B cell (primary cell): Measurements from ENCODE around the gene DCAF7. TPM values are rescaled to one million over a fixed set of nuclear protein-coding genes. Genes with fewer than 3 reads are reported as not detected.

Experiments used
- ATAC-seq: fragments of 200-7000 bp; cut with Tn5 transposase; one replicate; pipeline ENCODE4 v1.10.0; 2021; ENCODE audit warnings: low read depth, mild to moderate bottlenecking, moderate number of reproducible peaks, moderate library complexity
- CTCF ChIA-PET: fragments of 350-600 bp; sonication (Branson Sonifier 250); formaldehyde crosslinking; loops from one replicate; lab custom pipeline; 2021; ENCODE audit warnings: antibody characterized with exemption, inconsistent platforms; lab: Charles Lee
- POLR2A ChIA-PET: fragments of 350-600 bp; sonication (Branson Sonifier 250); formaldehyde crosslinking; loops from one replicate; lab custom pipeline; 2021; ENCODE audit warnings: antibody characterized with exemption; lab: Charles Lee
- DNase-seq: peaks from one replicate; pipeline ENCODE4 v3.0.0; 2013
- H2AFZ ChIP-seq: 2 replicates; pipeline ENCODE4 v1.6.1; 2012; ENCODE audit warnings: mild to moderate bottlenecking, low read depth, low read length; ENCODE audit not compliant: insufficient read depth, poor library complexity, severe bottlenecking
- H3K27ac ChIP-seq, 2 donors: 1 replicate in 1 of 2; 2 replicates in 1 of 2; pipeline ENCODE4 v1.5.1; 2012 to 2013; ENCODE audit warnings: low read length in 2 of 2, mild to moderate bottlenecking in 2 of 2, moderate library complexity in 1 of 2
- H3K27me3 ChIP-seq, 4 experiments: fragments of 200-600 bp in 1 of 4; sonication (generic) in 1 of 4; replicated peaks in 1 of 4; 1 replicate in 2 of 4; 2 replicates in 2 of 4; pipeline versions ENCODE4 v1.6.1 to v1.7.0; 2013 to 2016; ENCODE audit warnings: low read length in 3 of 4, mild to moderate bottlenecking in 2 of 4, mixed read lengths in 1 of 4, moderate library complexity in 1 of 4; ENCODE audit not compliant: insufficient read depth in 4 of 4, control insufficient read depth in 3 of 4; ENCODE audit errors: control extremely low read depth in 1 of 4
- H3K36me3 ChIP-seq, 2 experiments: replicated peaks in 1 of 2; 1 replicate in 1 of 2; 2 replicates in 1 of 2; pipeline versions ENCODE4 v1.6.1 to v1.7.1; 2013; ENCODE audit warnings: low read length in 1 of 2; ENCODE audit not compliant: insufficient read depth in 2 of 2, control insufficient read depth in 1 of 2; ENCODE audit errors: control extremely low read depth in 1 of 2, extremely low read depth in 1 of 2
- H3K4me1 ChIP-seq, 2 donors: fragments of 200-600 bp in 1 of 2; sonication (generic) in 1 of 2; 1 replicate in 1 of 2; 2 replicates in 1 of 2; pipeline versions ENCODE4 v1.5.1 to v1.6.1; 2013 to 2017; ENCODE audit warnings: low read length in 2 of 2; ENCODE audit not compliant: control insufficient read depth in 2 of 2, insufficient read depth in 2 of 2
- H3K4me2 ChIP-seq: replicated peaks from 2 replicates; pipeline ENCODE3; 2012; ENCODE audit warnings: mild to moderate bottlenecking, low read depth, low read length; ENCODE audit not compliant: poor library complexity, severe bottlenecking
- H3K4me3 ChIP-seq, 5 experiments: fragments of 200-600 bp in 1 of 5; sonication (generic) in 1 of 5; 1 replicate in 3 of 5; 2 replicates in 2 of 5; pipeline versions ENCODE4 v1.5.1 to v1.7.0; 2011 to 2016; ENCODE audit warnings: low read length in 4 of 5, mild to moderate bottlenecking in 4 of 5, low read depth in 2 of 5, control low read depth in 1 of 5, moderate library complexity in 1 of 5; ENCODE audit not compliant: insufficient read depth in 1 of 5; ENCODE audit errors: control extremely low read depth in 1 of 5, extremely low read depth in 1 of 5
- H3K79me2 ChIP-seq: fragments of 200-600 bp; sonication (generic); one replicate; pipeline ENCODE4 v1.6.0; 2016; ENCODE audit warnings: low read length; ENCODE audit not compliant: control insufficient read depth, insufficient read depth
- H3K9ac ChIP-seq: fragments of 200-600 bp; sonication (generic); 2 replicates; pipeline ENCODE4 v1.6.1; 2017; ENCODE audit warnings: mild to moderate bottlenecking, low read length, moderate library complexity
- H3K9me3 ChIP-seq, 3 donors: one replicate each; pipeline versions ENCODE4 v1.6.1 to v1.7.1; 2013; ENCODE audit warnings: low read length in 2 of 3; ENCODE audit not compliant: control insufficient read depth in 2 of 3, insufficient read depth in 1 of 3; ENCODE audit errors: control extremely low read depth in 1 of 3
- H4K20me1 ChIP-seq: 2 replicates; pipeline ENCODE4 v1.6.0; 2012; ENCODE audit warnings: mild to moderate bottlenecking, low read length; ENCODE audit not compliant: insufficient read depth, control insufficient read depth, poor library complexity, severe bottlenecking
- H3K27ac Mint-ChIP-seq: one replicate; pipeline ENCODE4 v1.8.0; 2021; ENCODE audit warnings: mixed read lengths
- H3K27me3 Mint-ChIP-seq: one replicate; pipeline ENCODE4 v1.8.0; 2021; ENCODE audit warnings: mixed read lengths
- H3K4me1 Mint-ChIP-seq: one replicate; pipeline ENCODE4 v1.8.0; 2021; ENCODE audit warnings: mixed read lengths
- H3K4me3 Mint-ChIP-seq: one replicate; pipeline ENCODE4 v1.8.0; 2021; ENCODE audit warnings: mixed read lengths
- H3K9me3 Mint-ChIP-seq: one replicate; pipeline ENCODE4 v1.8.0; 2022; ENCODE audit warnings: mixed read lengths; ENCODE audit not compliant: insufficient read depth
- EZH2 ChIP-seq: IDR thresholded peaks from 2 replicates; pipeline ENCODE4 v1.6.1; 2012; ENCODE audit warnings: borderline replicate concordance, low read depth, mild to moderate bottlenecking, moderate library complexity, low read length; ENCODE audit not compliant: insufficient read depth, poor library complexity, severe bottlenecking
- WGBS: methylation state at CpG from one replicate; pipeline ENCODE4 v1.1.5; 2013; ENCODE audit warnings: missing lambda C conversion rate; ENCODE audit not compliant: insufficient coverage; 5-methylcytosine and 5-hydroxymethylcytosine counted together
- intact Hi-C: fragments of 100-400 bp; cut with micrococcal nuclease; formaldehyde crosslinking; loops from one replicate; pipeline ENCODE4 v1.10.0; 2022
- polyA plus RNA-seq: library from polyadenylated mRNA; depleted of rRNA; stranded (reverse); fragments of >200 nt; gene quantifications from 2 replicates; pipeline ENCODE4 v1.2.3, GENCODE V29; 2012
- total RNA-seq, 2 donors: library from RNA; stranded (reverse); fragments of 120-200 nt in 1 of 2; gene quantifications; 1 replicate in 1 of 2; 2 replicates in 1 of 2; pipeline versions ENCODE4 v1.2.3 to v1.2.4, GENCODE V29; 2013 to 2022
- TF ChIP-seq, protein P1 (sequence below): fragments of 200-600 bp; IDR thresholded peaks from one replicate; pipeline ENCODE4 v1.8.0; 2022; ENCODE audit warnings: antibody characterized with exemption, mild to moderate bottlenecking

The DCAF7 gene
- total and polyA plus RNA-seq, 2 donors (not counting 1 experiment from before 2014, with no cell fraction given): 55.1 to 84.7 TPM

DNA sequence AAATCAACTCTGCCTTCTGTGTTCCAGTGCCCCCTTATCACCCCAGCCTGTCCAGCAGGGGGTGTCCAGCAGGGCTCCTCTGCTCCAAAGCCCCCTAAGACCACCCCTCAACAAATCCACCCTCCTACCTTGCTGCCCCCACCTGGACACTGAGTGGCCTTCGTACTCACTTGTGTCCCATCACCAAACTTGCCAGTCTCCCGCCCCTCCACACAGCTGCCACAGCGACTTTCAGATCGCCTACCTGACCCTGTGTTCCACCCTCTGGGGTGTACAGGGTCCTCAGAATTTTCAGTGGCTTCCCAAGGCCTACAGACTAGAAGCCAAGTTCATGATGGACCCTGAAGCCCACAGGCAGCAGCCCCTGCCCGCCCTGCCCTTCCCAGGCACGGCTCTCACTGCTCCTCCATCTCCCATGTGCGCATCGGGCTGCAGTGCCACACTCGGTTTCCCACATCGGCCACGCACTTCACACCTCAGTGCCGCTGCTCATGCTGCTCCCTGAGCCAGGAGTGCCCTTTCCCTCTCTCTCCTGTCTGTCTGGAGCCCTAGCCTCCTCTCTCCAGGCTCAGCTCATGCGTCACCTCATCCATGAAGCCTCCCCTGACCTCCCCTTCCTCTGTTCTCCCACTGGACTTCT is 15.3 kb upstream of the DCAF7 start:
- no peak overlapping the region for H3K27ac ChIP-seq
- H3K79me2 ChIP-seq: no peaks in the 10 kb centered on the region
- POLR2A ChIA-PET: no interaction called here
- H3K4me1 Mint-ChIP-seq: peaks cover 5% of the 10 kb centered on the region
- H4K20me1 ChIP-seq: no peaks in the 10 kb centered on the region
- DNase-seq (no peak), ATAC-seq (no peak)
- 92% methylated on average over 13 of the region's 13 CpGs for WGBS
- H3K36me3 ChIP-seq: no peaks in the 10 kb centered on the region
- H3K4me2 ChIP-seq: no peak overlapping the region
- no peak overlapping the region for H3K4me3 Mint-ChIP-seq
- H2AFZ ChIP-seq: no peak overlapping the region
- TF ChIP-seq, protein P1, sequence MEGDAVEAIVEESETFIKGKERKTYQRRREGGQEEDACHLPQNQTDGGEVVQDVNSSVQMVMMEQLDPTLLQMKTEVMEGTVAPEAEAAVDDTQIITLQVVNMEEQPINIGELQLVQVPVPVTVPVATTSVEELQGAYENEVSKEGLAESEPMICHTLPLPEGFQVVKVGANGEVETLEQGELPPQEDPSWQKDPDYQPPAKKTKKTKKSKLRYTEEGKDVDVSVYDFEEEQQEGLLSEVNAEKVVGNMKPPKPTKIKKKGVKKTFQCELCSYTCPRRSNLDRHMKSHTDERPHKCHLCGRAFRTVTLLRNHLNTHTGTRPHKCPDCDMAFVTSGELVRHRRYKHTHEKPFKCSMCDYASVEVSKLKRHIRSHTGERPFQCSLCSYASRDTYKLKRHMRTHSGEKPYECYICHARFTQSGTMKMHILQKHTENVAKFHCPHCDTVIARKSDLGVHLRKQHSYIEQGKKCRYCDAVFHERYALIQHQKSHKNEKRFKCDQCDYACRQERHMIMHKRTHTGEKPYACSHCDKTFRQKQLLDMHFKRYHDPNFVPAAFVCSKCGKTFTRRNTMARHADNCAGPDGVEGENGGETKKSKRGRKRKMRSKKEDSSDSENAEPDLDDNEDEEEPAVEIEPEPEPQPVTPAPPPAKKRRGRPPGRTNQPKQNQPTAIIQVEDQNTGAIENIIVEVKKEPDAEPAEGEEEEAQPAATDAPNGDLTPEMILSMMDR: no peak
- TF ChIP-seq EZH2: no peak
- no peaks in the 10 kb centered on the region for H3K9me3 Mint-ChIP-seq
- peaks cover 12% of the 10 kb centered on the region in 2 donors for H3K4me1 ChIP-seq
- CTCF ChIA-PET: no interaction called here
- H3K27me3 Mint-ChIP-seq: peaks cover 36% of the 10 kb centered on the region
- no peaks in the 10 kb centered on the region for H3K9me3 ChIP-seq
- H3K9ac ChIP-seq: no peak overlapping the region
- intact Hi-C loops: no loop called here
- no peak overlapping the region for H3K27ac Mint-ChIP-seq
- no peak overlapping the region for H3K4me3 ChIP-seq
- H3K27me3 ChIP-seq: peaks cover 0 to 29% (median 17%) of the 10 kb centered on the region in 4 experiments

DNA sequence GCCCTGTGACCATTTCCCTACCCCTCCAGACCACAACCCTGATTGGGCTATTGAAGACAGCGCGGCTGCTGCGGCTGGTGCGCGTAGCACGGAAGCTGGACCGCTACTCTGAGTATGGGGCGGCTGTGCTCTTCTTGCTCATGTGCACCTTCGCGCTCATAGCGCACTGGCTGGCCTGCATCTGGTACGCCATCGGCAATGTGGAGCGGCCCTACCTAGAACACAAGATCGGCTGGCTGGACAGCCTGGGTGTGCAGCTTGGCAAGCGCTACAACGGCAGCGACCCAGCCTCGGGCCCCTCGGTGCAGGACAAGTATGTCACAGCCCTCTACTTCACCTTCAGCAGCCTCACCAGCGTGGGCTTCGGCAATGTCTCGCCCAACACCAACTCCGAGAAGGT is 14.6 kb upstream of the DCAF7 start:
- WGBS: 96% methylated on average over 23 of the region's 24 CpGs
- no peak overlapping the region for H3K4me3 Mint-ChIP-seq
- ATAC-seq: no peak
- no peak for TF ChIP-seq EZH2
- TF ChIP-seq, protein P1: no peak
- Histone ChIP-seq H3K79me2 (no peaks in the 10 kb centered on the region), H2AFZ (no peak overlapping the region), H3K36me3 (no peaks in the 10 kb centered on the region), H4K20me1 (no peaks in the 10 kb centered on the region), H3K27me3 (peaks cover 0 to 30% (median 18%) of the 10 kb centered on the region in 4 experiments), H3K4me3 (no peak overlapping the region), H3K27ac (no peak overlapping the region), H3K9me3 (no peaks in the 10 kb centered on the region), H3K9ac (no peak overlapping the region), H3K4me1 (peaks cover 12% of the 10 kb centered on the region in 2 donors), H3K4me2 (no peak overlapping the region)
- intact Hi-C loops: no loop called here
- no peak for DNase-seq
- H3K27me3 Mint-ChIP-seq: peaks cover 37% of the 10 kb centered on the region
- H3K4me1 Mint-ChIP-seq: peaks cover 5% of the 10 kb centered on the region
- H3K27ac Mint-ChIP-seq: no peak overlapping the region
- ChIA-PET CTCF (no interaction called here), POLR2A (no interaction called here)
- H3K9me3 Mint-ChIP-seq: no peaks in the 10 kb centered on the region
